GM12874 (cell line): Measurements from ENCODE around the gene TIRAP.

Source experiments
- TF ChIP-seq, protein P1 (sequence below): IDR thresholded peaks from 2 replicates; pipeline ENCODE4 v1.5.1; 2011; ENCODE audit warnings: low read depth, mild to moderate bottlenecking, control low read depth, low read length, moderate library complexity; ENCODE audit not compliant: insufficient read depth

Gene TIRAP

DNA sequence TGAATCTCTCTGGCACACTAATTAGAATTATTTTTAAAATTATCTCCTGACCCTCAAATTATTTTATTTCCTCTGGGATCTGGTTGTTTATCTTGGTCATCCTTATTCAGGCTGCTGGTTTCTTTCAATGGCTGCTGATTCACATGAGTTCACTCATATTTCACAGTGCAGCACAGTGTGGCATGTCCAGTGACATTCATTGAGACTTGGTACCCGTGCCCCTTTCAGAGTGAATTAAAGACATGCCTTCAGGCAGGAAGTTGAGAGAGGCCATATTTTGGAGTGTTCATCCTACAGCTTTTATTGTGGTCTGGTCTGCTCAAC is 34.5 kb downstream of the TIRAP start:
- TF ChIP-seq, protein P1, sequence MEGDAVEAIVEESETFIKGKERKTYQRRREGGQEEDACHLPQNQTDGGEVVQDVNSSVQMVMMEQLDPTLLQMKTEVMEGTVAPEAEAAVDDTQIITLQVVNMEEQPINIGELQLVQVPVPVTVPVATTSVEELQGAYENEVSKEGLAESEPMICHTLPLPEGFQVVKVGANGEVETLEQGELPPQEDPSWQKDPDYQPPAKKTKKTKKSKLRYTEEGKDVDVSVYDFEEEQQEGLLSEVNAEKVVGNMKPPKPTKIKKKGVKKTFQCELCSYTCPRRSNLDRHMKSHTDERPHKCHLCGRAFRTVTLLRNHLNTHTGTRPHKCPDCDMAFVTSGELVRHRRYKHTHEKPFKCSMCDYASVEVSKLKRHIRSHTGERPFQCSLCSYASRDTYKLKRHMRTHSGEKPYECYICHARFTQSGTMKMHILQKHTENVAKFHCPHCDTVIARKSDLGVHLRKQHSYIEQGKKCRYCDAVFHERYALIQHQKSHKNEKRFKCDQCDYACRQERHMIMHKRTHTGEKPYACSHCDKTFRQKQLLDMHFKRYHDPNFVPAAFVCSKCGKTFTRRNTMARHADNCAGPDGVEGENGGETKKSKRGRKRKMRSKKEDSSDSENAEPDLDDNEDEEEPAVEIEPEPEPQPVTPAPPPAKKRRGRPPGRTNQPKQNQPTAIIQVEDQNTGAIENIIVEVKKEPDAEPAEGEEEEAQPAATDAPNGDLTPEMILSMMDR: no peak

DNA sequence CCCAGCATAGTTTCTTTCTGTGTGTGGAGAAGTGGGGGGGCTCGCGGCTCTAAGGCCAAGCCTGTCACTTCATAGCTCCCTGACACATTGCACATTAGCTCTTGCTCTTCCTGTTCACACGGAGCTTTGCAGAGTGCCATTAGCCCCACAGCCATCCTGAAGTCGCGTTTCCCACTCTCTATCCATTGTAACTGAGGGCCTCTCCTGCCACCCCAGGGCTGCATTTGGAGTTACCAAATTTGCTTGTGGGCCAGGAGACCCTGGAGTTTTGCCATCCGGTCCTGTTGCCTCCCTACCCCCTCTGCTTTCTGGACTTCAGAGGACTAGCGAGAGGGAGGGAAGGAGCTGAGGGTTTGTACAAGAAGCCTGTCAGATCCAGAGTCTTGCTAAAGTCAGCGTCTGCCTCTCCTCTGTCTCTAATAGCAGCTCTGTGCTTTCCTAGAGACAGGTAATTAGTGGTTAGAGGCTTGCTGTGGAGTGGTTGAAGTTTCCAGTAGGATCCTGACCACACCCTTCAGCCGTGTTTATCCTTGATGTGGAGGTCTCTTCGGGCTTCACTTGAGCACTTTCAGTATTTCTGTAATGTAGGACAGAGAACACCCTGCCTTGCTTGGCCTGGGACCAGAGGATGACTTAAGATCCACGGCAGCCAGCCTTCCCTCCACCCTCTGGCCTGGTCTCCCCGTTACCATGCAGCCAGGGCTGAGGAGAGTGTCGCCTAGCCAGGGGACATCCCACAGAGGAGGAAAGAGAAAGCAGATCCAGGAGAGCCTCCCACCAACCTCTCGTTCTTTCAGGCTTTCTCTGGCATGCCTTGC is 35.1 kb downstream of the TIRAP start:
- TF ChIP-seq, protein P1: no peak

DNA sequence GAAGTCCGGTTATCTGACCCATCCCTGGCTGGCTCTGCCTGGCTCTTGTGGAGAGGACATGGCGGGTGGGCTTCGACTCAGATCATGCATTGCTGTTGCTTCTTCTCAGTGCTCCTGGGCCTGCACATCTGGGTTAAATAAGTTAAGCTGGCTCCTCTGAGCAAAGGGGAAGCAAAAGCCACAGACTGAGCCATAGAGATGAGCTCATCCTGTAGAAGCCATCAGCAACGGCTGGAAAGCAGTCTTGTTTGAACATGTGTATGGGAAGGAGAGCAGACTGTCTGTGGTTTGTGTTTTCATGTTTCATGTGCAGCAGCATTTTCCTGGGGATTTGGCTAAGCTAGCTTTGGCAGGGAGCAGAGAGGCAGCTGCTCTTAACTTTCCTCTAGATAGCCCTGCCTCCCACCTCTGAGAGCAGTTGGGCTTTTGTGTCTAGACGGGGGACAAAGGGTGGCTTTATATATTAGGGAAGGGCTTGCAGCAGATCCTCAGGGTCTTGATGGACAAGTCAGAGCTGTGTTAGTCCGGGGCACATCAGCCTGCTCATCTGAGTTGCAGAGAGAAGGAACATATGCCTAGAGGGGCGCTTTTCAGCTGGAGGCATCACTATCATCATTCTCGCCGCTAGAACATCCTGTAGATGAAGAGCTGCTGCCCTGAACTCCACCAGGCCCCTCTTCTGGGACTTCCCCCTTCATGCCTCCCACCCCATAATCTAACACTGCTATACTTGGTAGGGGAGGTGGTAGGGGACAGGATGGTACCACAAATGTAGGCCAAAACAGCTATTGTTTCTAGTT is 35.9 kb downstream of the TIRAP start:
- TF ChIP-seq, protein P1: no peak

DNA sequence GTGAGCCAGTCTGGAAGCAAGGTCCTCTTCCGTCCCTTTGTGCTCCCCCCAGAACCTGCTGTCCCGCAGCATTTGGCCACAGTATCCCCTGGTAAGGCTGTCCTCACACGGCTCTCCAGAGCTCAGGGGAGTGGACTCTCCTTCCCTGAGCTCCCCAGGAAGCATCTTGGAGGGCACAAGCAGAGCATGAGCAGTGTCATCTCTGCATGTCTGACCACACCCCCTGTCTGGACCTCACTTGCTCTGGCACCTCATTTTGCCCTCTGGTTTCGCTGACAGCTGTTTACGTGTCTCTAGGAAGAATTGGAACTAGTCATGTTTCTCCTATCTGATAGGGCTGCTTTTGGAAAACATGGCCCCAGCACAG is 36.5 kb downstream of the TIRAP start:
- TF ChIP-seq, protein P1: no peak

DNA sequence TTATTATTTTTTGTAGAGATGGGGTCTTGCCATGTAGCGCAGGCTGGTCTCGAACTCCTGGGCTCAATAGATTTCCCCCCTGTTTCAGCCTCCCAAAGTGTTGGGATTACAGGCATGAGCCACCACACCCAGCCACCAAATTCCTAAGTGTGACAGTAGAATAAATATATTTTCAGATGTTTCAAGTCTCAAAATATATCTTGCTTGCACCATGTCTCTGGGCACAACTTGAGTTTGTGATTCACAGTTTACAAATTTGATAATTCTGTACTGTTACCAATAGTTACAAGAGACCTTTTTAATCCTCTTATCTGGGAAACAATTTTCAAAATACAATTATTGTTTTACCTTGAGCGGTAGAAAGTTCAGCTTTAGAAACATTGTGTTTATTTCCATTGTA is 40.1 kb downstream of the TIRAP start:
- TF ChIP-seq, protein P1: no peak

DNA sequence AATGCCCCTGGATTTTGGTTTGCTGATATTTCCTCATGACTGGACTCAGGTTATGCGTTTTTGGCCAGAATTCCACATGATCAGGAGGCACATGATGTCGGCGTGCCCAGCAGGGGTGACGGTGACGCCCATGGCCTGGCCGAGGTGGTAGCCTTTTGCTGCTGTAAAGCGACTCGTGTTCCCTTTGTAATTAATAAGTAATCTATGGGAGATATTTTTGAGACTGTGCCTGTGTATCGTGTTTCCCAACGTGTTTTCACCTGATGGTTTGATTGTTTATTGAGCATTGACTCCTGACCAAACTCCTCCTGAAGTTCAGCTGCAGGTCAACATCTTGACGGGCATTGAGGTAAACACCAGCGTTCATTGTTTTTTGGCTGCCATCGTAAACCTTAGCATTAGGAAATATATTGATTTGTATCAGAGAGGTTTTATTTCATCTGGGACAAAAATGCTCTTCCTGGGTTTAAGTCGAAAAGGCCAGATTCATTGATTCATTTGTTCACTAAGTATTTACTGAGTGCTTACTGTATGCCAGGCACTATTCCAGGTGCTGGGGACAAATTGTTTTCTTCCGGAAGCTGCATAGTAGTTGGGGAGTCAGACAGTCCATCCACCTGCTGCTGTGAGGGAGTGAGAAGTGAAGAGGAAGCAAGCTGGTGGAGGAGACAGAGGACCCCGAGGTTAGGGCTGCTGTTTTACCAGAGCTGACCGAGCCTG is 44.5 kb downstream of the TIRAP start:
- TF ChIP-seq, protein P1: no peak

DNA sequence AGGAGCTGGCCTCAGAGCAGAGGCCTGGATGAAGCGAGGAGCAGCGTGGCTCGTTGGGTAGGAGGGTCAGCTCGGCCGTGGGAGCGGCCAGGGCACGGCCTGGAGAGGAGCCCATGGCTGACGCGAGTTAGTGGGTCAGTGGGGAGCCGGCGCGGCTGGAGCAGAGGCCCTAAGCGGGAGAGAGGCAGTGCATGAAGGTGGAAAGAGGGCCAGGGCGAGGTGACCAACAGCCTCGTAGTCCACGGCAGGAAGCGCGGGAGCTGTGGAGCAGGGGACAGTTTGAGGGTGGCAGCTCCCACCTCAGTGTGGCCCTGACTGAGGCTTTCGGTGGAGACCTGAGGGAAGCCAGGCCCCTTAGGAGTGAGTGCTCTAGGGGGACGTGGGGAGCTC is 45.1 kb downstream of the TIRAP start:
- TF ChIP-seq, protein P1: no peak
